HG03354 (cell line): ENCODE results near the gene NELFA.
"Not testable (repeated sequence)": the region's sequence is repeated elsewhere in the genome, so short reads cannot be mapped to it uniquely, and the experiment has no call there.

Source experiments
- ATAC-seq: cut with Tn5 transposase; IDR thresholded peaks from one replicate; pipeline ENCODE4 v1.9.1; 2021; ENCODE audit warnings: mild to moderate bottlenecking; ENCODE audit not compliant: unreplicated experiment, poor library complexity, severe bottlenecking

NELFA gene

GRCh38 chr4:1997712-1998111, 11.1 kb downstream of the NELFA start:
- ATAC-seq = no peak

- no peak for ATAC-seq
These were observed 11.7 kb downstream of the NELFA start for GRCh38 chr4:1996866-1997611.

- ATAC-seq = no peak
These were observed 13.8 kb downstream of the NELFA start for GRCh38 chr4:1994938-1995337.

- ATAC-seq = not testable (repeated sequence)
These were observed 14.9 kb downstream of the NELFA start for GRCh38 chr4:1993718-1994516.

GRCh38 chr4:1993169-1993516, 15.6 kb downstream of the NELFA start:
- no peak for ATAC-seq

- ATAC-seq = no peak
These were observed 16.2 kb downstream of the NELFA start for GRCh38 chr4:1992468-1993168.

GRCh38 chr4:1991596-1992434, 17.0 kb downstream of the NELFA start:
- no peak for ATAC-seq

- ATAC-seq = no peak
These were observed 17.7 kb downstream of the NELFA start for GRCh38 chr4:1991087-1991486.

GRCh38 chr4:1990676-1991075, 18.1 kb downstream of the NELFA start:
- no peak for ATAC-seq

- ATAC-seq = no peak
These were observed 18.5 kb downstream of the NELFA start for GRCh38 chr4:1990348-1990645.

GRCh38 chr4:1989533-1990347, 19.0 kb downstream of the NELFA start:
- ATAC-seq = no peak

GRCh38 chr4:1988327-1988724, 20.4 kb downstream of the NELFA start:
- ATAC-seq = no peak

GRCh38 chr4:1987721-1988326, 20.9 kb downstream of the NELFA start:
- ATAC-seq = no peak

GRCh38 chr4:1987296-1987695, 21.5 kb downstream of the NELFA start:
- no peak for ATAC-seq

- no peak for ATAC-seq
These were observed 22.1 kb downstream of the NELFA start for GRCh38 chr4:1986578-1987210.

GRCh38 chr4:1985780-1986577, 22.8 kb downstream of the NELFA start:
- no peak for ATAC-seq

- no peak for ATAC-seq
These were observed 23.5 kb downstream of the NELFA start for GRCh38 chr4:1985294-1985693.
